Activated CD4-positive, alpha-beta T cell treated with anti-CD3 and anti-CD28 coated beads, Interleukin-2, amount 50 U/mL, for 1 hour (primary cell): ENCODE data around the gene CELA2A.
"Not testable (repeated sequence)": the region's sequence is repeated elsewhere in the genome, so short reads cannot be mapped to it uniquely, and the experiment has no call there.

Experiments used
- DNase-seq: peaks from one replicate; pipeline ENCODE4 v3.0.0-alpha.2; 2020

The CELA2A gene

GRCh38 chr1:15445390-15446122, 11.0 kb upstream of the CELA2A start:
- DNase-seq: no peak

- no peak for DNase-seq
Observed at GRCh38 chr1:15446212-15446611, 10.3 kb upstream of the CELA2A start.

- no peak for DNase-seq
Observed at GRCh38 chr1:15448877-15449462, 7.6 kb upstream of the CELA2A start.

DNA sequence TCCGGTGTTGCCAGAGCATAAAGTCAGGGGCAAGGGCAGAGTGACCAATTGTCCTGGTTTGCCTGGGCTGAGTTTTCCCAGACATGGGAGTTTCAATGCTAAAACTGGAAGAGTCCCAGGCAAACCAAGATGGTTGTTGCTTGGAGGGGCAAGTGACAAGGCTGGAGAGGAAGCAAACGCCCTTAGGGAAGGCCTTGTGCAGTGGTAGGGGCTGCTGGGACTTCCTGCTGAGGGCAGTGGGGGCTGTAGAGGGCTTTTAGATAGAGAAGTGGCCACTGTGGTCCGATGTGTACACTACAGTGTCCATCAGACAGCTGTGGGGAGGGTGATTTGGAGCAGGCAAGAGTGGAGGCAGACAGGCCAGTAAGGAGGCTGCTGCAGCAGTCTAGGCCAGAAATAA, 7.0 kb upstream of the CELA2A start:
- no peak for DNase-seq

- no peak for DNase-seq
Observed at GRCh38 chr1:15451014-15451722, 5.4 kb upstream of the CELA2A start.

- no peak for DNase-seq
Observed at GRCh38 chr1:15452216-15452615, 4.3 kb upstream of the CELA2A start.

DNA sequence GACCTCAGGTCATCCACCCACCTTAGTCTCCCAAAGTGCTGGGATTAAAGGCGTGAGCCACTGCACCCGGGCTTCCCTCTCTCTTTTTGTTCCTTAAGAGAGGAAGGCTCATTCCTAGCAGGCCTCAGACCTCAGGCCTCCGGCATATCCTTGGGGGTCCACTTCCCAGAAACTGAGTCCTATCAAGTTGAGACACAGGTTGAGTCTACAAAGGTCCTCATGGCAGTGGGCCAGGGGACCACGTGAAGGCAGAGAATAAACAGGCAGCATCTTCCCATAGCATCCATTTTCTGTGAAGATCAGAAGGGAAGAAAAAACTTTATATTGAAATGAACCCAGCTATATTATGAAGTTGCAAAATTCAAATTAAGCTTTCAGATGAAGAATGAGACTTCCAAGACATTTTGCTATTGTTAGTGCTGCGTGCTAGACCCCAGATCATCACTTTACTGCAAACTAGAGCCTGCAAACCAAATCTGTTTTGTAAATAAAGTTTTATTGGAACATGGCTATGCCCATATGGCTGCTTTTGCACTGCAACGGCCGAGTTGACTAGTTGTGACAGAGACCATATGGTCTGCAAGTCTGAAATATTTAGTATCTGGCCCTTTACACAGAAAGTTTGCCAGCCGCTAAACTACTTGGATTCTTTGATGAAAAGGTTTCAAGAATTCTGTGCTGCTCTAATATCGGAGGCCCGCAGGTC, 3.5 kb upstream of the CELA2A start:
- no peak for DNase-seq

- no peak for DNase-seq
Observed at GRCh38 chr1:15453734-15454133, 2.8 kb upstream of the CELA2A start.

DNA sequence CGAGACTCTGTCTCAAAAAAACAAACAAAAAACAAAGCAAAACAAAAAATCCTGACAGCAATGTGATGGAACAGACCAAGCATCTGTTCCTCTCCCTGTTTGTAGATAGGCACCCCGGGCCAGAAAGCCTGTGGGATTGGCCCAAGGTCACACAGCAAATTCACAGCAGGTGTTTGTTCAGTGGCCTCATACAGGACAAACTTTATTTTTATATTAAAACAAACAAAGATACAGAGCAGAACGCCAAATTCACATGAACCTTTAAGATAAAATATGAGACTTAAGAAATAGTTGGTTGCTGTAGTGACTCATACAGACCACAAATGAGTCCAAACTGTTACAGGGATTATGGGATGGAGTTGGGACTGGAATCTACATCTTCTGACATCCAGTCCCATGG, 2.3 kb upstream of the CELA2A start:
- no peak for DNase-seq

- no peak for DNase-seq
Observed at GRCh38 chr1:15455522-15455921, 1.0 kb upstream of the CELA2A start.

DNA sequence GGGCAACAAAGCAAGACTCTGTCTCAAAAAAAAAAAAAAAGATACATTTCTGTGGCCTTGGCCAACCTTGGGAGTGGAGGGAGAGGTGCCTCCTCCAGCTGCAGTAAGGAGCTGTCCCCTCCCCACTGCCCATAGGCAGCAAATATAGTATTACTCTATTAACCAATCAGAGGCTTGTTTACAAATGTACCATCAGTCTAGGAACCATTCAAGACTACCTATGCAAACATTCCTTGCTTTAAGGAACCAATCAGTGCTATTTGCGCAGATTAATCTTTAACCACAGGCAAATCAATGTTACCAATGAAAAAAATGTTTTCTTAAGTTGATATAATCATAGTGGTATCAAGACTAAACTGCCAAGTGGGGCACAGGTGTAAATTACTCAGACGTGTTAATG, 1.1 kb downstream of the CELA2A start:
- DNase-seq: no peak

DNA sequence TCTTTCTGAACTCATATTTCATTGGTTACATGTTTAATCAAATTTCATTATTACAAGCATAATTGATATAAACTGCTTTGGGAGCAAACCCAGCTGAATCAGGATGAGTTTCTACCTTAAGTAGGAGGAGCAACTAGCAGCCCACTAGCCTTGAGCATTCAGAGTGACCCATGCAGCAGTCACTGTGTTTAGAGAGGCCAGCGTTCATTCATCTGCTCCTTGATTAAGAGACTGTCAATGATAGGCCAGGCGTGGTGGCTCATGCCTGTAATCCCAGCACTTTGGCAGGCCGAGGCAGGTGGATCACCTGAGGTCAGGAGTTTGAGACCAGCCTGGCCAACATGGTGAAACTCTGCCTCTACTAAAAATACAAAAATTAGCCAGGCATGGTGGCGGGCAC, 1.9 kb downstream of the CELA2A start:
- DNase-seq: not testable (repeated sequence)

- DNase-seq: no peak
Observed at GRCh38 chr1:15459771-15460707, 3.5 kb downstream of the CELA2A start.

GRCh38 chr1:15460708-15461095, 4.2 kb downstream of the CELA2A start:
- no peak for DNase-seq

DNA sequence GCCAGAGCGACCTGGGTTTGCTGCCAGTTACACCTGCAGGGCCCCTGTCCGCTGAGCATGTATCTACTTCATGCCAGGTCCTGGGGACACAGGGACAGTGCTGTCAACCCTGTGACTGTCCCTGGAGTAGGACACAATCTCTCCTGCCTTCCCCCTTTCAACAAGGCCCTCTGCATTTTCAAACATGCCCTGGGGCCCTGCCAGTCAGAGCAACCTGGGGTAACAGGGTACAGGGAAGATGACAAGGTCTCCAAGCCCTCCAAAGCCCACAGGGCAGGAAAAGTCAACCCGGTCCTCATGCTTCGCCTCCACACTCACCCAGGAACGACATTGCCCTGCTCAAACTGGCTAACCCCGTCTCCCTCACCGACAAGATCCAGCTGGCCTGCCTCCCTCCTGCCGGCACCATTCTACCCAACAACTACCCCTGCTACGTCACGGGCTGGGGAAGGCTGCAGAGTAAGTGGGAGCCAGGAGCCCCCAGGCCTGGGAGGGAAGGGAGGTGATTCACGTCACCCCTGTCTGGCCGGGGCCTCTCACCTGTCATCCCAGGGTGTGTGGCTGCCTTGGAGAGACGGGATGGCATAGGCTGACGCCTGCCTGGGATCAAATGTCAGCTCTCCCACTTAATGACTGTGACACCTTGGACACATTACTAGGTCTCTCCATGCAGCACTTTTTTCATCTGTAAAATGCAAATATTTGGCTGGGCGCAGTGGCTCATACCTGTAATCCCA, 6.7 kb downstream of the CELA2A start:
- not testable (repeated sequence) for DNase-seq

- DNase-seq: not testable (repeated sequence)
Observed at GRCh38 chr1:15463926-15464322, 7.4 kb downstream of the CELA2A start.

DNA sequence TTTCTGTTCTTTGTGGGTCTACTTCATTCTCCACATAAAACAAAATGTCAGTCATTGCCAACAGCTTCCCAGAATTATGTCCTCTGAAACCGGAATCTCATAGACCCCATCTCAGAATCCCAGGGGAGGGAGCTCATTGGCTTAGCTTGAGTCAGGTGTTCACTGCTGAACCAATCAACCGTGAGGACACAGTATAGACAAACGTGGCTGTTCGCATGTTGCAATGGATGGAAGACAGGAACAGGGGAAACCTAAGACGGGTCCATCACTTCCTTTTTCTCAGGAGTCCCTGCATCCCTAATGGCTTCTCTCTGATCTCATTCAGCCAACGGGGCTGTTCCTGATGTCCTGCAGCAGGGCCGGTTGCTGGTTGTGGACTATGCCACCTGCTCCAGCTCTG, 9.1 kb downstream of the CELA2A start:
- DNase-seq: no peak

- not testable (repeated sequence) for DNase-seq
Observed at GRCh38 chr1:15466955-15467625, 10.6 kb downstream of the CELA2A start.

GRCh38 chr1:15468145-15468544, 11.6 kb downstream of the CELA2A start:
- DNase-seq: no peak

DNA sequence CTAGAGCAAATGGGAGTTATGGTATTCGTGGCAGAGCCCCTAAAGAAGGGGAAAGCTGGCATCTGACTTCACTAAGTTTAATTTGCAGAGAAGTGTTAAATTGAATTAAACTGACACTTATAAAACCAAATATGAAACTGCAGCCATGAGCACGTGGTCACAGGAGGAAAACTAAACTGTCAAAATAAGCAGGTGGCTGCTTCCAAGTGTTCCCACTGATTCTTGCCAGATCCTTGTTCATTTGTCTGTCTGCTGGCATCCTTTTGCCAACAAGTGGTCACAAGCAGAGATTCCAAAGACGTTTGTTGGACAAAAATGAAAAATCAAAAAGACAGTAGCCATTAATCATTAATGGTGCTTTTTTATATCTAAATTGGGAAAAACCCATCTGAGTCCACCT, 12.8 kb downstream of the CELA2A start:
- DNase-seq: no peak

- DNase-seq: not testable (repeated sequence)
Observed at GRCh38 chr1:15469821-15470448, 13.4 kb downstream of the CELA2A start.
